Activated T-helper 1 cell treated with anti-CD3 and anti-CD28 coated beads, Interleukin-2, amount 50 U/mL, for 16 hours (primary cell): Measurements from ENCODE around the gene ARSD.
"Not testable (repeated sequence)": the region's sequence is repeated elsewhere in the genome, so short reads cannot be mapped to it uniquely, and the experiment has no call there.

ENCODE experiments used
- DNase-seq, 2 donors: peaks; one replicate each; pipeline ENCODE4 v3.0.0-alpha.2; 2020; ENCODE audit warnings: low read depth in 1 of 2, low spot score in 1 of 2

Gene ARSD, protein sequence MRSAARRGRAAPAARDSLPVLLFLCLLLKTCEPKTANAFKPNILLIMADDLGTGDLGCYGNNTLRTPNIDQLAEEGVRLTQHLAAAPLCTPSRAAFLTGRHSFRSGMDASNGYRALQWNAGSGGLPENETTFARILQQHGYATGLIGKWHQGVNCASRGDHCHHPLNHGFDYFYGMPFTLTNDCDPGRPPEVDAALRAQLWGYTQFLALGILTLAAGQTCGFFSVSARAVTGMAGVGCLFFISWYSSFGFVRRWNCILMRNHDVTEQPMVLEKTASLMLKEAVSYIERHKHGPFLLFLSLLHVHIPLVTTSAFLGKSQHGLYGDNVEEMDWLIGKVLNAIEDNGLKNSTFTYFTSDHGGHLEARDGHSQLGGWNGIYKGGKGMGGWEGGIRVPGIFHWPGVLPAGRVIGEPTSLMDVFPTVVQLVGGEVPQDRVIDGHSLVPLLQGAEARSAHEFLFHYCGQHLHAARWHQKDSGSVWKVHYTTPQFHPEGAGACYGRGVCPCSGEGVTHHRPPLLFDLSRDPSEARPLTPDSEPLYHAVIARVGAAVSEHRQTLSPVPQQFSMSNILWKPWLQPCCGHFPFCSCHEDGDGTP

DNA sequence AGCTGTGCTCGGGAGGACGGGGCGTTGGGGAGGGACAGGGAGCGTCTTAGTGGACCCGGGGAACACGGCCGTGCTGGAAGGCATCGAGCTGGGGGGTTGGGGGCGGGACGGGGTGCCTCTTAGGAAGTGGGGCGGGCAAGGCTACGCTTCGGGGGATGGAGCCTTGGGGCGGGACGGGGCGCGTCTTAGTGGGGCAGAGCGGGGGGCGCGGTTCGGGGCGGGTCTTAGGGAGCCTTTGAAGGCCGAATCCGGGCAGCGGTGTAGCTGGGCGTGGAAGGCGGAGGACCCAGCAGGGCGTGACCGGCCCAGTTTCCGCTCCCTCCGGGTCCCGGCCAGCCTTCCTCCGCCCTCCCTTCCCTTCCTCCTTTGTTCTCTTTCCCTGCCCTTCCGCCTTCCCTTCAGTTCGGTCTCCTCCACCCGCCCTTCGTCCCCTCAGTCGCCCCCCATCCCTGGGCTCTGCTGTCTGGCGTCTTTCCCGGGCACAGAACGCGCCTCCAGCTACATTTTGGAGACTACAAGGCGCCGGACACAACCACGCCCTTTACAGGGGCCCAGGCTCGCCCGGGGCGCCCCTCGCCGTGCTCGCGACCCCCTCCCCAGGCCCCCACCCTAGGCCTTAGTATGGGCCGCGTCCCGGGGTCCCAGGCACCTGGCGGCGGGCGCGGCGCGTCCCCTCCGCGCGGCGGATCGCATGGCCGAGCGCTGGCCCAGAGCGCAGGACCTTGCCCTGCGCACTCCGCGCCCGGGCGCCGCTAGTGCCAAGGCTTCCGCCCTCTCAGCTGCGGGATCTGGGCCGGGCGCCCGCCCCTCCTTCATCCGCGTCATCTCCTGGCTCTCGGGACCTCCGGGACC lies at the start of gene ARSD:
Gene ARSD, minus strand, starts transcription at position 757 of the 852 bp plus-strand sequence. Its CDS starts 64 bp downstream, at position 693.
- DNase-seq: peak in 1 of 2 donors; percentile 9

DNA sequence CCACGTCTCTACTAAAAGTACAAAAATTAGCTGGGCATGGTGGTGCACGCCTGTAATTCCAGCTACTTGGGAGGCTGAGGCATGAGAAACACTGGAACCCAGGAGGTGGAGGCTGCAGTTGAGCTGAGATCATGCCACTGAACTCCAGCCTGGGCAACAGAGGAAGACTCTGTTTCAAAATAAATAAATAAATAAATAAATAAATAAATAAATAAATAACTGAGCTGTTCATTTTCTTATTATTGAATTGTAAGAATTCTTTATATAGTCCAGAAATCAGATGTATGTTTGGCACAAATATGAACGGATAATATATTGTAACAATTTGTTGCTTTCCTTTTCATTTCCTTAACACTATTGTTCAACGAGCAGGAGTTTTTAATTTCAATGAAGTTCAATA lies 49.5 kb upstream of the ARSD start:
- not testable (repeated sequence) for DNase-seq

DNA sequence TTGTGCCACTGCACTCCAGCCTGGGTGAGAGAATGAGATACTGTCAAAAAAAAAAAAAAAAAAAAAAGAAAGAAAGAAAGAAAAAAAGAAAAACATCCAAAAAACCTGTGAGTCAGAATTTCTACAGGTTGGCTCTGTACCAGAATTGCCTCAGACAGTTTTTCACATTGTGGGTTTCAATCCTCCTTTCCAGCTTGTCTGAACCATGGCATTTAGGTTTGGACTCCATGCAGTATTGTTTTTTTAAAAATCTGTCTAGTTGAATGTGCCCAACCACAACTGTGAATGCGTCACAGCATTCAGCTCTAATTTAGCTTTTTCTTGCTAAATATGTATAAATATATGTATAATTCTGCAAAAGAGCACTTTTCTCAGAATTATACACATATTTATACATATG lies 45.8 kb upstream of the ARSD start:
- no peak for DNase-seq

DNA sequence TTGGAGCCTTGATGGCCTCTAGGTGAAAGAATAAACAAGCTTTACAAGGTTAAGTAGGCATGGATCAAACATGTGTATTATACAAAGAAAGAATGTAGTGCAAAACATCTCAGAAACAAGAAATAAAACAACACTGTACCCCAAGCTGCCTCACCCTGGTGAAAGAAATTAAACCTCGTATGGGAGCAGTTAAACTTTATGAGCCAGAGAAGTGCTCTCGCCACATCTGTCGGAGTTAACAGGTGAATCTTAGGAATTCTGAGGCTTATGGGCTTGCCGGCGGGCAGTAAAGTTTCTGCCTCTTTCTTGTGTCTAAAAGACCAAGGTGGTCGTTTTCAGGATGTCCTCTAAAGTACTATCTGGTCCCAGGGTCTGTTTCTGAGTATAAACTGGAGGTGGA lies 43.3 kb upstream of the ARSD start:
- no peak for DNase-seq

DNA sequence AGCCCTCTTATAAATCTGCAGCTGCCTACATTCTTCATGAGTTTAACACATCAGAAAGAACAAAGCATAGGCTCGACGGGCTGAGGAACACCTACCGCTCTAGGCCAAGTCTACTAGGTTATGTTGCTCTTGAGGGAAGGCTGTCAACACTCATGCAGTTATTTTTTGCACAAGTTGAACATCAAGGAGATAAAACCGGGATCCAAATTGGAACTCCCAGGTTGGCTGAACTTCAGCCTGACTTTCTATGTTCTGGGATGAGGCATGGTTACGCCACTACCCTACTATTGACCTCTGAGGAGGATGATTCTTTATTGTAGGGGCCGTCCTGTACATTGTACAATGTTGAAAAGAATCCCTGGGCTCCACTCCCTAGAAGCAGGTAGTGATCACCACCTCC lies 39.9 kb upstream of the ARSD start:
- DNase-seq: no peak

DNA sequence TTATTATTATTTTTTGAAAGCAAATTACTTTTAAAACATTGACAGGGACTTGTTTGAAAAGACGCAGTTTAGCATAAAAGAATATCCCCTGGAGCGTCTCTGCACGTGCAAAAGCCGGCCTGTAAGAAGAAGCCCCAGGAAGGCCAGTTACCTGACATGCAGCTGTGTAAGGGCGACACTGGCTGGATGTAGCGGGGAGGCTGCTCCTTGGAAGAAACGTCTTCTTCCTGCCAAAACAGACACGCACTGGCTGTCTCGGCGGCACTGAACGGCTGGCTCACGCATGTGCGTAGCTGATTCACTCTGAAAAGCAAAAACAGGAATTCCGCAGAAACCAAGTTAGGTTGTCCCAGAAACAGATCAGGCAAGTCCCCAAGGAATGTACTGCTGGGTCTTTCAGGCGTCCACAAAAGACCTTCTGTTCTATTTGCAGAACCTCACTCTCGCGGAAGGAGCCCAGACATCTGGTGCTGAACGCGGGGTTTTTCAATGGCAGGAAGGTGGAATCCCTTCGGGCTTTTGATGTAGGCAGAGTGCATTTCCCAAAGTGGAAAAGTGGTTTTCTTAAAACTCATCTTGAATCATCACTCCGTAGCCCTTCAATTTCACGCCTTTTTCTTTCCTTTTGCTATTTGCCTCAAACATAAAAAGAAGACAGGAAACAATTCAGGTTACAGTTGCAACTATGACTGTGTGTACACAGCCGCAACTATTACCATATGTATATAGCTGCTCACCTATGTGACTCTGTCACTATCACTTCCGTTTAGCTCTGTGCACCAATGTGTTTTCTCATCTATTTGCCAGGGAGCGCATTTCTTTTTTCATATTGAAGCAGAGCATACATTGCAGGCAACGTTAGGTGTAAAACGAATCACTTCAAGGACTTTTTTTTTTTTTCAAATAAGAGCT lies 39.1 kb upstream of the ARSD start:
- no peak for DNase-seq

DNA sequence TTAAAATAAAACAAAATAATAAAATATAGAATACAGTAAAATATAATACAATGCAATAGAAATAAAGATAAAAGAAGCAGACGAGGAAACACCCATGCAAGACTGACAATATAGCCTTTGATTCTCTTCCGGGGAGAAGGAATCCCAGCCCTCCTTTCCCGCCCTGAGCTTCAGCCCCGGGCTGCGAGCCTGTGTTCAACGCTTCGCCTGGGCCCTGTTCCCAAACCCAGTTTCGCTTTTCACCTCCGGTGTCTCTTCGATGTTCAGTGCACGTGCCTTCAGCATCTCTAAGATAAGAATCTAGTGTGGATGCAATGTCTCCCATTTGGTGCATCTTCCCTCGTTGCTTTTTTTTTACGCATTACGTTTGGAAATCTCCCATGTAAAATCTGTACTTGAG lies 38.4 kb upstream of the ARSD start:
- DNase-seq: no peak

DNA sequence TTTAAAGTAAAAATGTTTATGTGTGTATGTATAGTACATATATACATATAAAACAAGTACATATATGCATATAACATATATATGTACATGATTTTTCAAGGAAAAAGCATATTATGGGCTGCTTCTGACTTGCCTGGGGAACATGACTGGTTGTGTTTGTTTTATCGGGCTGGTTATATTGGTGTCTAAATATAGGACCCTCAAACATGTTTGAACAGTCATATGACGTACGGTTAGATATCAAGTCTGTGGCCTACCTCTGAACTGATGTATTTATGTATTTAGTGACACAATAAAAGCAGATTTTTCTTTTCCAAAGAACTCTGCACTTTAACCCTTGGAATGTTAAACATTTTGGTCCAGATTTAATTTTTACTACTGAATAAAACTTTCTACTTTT lies 37.9 kb upstream of the ARSD start:
- DNase-seq: no peak

DNA sequence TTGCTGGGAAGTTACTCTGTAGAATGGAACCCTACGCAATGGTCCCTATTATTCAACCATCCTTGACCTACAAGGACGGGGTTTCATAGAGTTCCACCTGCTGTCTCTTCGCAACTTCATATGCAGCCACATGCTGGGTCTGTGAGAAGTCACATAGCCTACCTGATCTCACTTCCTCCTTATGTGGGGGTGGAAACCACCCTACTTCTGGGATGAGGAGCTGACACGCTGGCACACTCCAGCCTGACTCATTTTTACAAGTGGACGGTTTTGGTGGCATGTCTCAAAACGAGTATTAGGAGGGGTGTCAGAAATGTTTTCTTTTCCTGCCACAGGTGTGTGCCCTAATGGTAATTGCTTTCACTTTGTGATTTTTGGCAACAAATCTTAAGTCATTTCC lies 36.8 kb upstream of the ARSD start:
- DNase-seq: no peak

DNA sequence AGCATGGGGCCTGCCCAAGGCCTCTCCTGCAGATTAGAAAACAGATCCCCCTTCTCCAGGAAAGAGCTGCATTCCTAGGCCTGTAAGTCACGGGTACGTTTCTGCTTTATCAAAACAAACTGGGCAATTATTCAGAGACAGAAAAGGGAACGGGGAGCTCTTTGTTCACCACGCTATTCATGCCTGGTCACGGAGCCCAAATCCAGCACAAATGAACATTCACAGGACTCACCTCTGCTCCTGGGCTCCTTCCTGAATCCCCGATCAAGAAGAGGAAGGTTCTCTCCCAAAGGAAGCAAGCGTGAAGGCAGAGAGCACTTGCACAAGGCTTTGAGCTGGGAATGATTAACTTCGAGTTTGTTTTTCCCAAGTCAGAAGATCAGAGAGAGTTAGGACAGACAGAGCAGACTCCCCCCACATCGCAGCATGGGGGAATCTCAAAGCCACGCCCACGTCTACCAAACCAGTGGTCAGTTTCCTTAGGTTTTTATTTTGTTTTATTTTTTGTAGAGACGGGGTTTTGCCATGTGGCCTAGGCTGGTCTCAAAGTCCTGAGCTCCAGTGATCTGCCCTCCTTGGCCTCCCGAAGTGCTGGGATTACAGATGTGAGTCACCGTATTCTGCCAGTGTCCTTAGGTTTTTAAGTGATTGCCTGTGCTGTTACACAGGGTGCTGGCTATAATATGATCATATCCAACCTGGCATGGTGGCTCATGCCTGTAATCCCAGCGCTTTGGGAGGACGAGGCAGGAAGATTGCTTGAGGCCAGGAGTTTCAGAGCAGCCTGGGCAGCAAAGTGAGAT lies 35.1 kb upstream of the ARSD start:
- DNase-seq: not testable (repeated sequence)

DNA sequence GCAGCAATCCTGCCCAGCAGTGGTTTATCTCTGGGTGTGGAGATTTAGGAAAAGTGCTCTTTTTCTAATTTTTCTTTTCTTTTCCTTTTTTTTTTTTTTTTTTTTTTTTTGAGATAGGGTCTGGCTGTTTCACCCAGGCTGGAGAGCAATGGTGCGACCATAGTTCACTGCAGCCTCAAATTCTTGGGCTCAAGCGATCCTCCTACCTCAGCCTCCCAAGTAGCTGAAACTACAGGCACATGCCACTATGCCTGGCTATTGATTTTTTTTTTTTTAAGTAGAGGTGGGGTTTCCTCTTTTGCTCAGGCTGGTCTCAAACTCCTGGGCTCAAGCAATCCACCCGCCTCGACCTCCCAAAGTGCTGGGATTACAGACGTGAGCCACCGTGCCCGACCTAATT lies 34.3 kb upstream of the ARSD start:
- DNase-seq: not testable (repeated sequence)

DNA sequence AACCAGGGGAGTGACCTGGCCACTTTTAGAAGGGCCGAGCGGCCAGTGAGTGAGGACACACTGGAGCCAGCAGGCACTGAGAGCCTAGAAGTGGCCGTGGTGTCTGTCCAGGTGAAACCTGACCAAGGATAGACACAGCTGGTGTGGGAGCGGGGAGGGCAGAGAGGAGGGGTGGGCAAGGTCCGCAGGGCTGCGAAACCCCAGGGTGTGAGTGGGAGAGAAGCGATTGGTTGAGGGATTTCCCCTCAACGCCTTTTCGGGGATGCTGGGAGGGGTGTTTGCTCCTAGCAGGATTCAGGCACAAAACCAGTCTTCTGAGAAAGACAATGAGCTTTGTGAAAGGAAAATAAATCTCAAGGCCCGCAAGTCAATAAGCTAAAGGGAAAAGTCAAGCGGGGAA lies 33.2 kb upstream of the ARSD start:
- no peak for DNase-seq

DNA sequence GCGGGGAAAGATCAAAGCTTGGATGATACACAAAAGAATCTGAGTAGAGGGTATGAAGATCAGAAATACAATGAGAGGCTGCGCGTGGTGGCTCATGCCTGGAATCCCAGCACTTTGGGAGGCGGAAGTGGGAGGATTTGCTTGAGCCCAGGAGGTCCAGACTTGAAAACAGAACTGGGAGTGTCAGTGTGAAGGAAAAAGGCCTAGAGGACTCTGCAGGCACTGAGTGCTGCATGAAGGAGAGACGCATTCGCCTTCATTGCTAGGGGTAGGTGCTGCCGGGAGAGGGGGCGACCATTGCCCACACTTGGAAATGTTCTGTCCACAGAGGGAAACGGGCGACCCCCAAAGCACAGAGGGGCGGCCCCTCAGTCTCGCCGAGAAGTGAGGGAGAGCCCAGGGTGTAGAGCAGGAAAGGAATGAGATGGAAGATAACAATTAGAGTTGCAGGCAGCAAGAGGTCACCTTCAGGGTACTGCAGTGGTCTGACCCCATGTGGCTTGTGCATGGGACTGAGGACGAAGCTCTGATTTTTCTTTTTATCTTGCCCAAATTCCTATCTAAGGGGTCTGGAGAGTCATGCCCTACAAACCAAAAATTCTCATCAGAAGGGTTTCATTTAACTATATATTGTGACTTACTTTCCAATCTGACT lies 31.8 kb upstream of the ARSD start:
- DNase-seq: no peak

DNA sequence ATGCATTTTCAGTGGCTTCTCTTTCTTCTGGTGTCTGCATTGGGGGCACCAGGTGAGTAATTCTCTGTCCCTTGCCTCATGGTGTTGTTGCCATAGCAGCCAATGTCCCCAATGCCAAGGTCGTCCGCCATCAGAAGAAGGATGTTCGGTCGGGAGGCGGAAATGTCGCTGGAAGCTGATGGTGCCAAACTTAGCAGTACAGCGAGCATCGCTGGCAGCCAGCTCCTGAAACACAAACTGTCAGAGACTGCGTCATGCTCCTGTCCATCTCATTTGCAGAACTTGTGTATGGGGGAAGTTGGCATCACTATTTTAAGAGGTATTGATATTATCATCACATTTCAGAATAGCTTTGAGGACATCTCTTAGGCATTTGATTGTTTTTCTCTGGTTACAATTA lies 29.1 kb upstream of the ARSD start:
- DNase-seq: no peak

DNA sequence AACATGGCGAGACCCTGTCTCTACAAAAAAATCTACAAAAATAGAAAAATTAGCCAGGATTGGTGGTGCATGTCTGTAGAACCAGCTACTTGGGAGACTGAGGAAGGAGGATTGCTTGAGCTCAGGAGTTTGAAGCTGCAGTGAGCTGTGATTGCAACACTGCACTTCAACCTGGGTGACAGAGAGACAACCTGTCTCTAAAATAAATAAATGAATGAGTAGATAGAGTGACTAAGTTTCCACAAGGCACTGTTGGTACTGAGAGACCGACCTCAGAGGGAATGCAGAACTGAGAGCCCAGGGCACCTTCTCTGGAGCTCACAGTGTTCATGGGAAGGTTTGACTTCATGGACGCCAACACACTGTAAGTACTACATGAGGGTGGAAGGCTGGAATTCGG lies 26.7 kb upstream of the ARSD start:
- DNase-seq: no peak

DNA sequence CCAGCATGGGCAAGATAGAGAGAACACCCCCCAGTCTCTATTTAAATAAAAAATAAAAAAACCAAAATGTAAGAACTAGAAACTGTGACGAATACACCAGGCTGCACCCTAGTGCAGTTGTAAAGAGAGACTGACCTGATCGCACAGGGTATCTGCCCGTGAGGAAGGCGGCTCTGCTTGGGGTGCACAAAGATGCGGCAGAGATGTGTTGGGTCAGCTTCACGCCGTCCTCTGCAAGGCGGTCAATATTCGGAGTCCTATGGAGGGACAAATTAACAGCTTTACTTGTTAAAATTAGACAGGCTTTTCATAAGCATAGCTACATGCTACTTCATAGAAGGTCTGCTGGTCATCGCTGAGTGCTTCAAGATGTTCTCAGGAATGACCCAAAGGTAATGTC lies 26.1 kb upstream of the ARSD start:
- no peak for DNase-seq

DNA sequence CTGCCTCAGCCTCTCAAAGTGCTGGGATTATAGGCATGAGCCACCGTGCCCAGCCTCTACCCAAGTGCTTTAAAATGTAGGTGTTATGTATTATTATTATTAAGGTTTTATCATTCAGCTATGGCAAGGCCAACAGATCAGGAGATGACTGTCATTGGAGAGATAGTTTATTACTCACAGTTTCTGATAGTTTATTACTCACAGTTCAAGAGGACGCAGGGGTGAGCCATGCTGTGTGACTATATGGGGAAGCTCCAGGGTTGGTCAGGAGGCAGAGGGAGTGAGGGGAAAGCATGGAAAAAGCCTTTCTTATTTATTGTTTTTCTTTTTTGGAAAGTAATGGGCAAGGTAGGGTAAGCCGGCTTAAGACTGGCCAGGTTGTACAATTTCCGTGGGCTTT lies 25.4 kb upstream of the ARSD start:
- DNase-seq: no peak

DNA sequence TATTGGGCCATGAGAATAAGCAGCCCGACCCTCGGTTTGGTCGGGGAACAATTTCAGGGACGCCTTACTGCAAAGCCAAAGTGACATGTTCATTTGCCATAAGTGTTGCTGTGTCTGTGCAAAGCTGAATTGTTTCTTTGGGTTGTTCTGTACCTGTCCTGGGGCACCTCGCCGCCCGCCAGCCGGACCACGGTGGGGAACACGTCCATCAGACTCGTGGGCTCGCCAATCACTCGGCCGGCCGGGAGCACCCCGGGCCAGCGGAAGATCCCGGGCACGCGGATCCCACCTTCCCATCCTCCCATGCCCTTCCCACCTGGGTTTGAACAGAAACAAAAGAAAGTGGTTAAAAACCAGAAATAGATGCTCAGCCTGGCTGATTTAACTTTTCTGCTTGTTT lies 8.8 kb upstream of the ARSD start:
- not testable (repeated sequence) for DNase-seq
